WI38 (cell line): ENCODE results near the gene PRSS12.

Experiments used
- H3K4me3 ChIP-seq: 2 replicates; pipeline ENCODE4 v1.5.1; 2011; ENCODE audit warnings: low read depth, mild to moderate bottlenecking, control low read depth, low read length
- TF ChIP-seq, protein P1 (sequence below): IDR thresholded peaks from 2 replicates; pipeline ENCODE4 v1.5.1; 2012; ENCODE audit warnings: low read depth, mild to moderate bottlenecking, control low read depth, low read length

The PRSS12 gene

DNA sequence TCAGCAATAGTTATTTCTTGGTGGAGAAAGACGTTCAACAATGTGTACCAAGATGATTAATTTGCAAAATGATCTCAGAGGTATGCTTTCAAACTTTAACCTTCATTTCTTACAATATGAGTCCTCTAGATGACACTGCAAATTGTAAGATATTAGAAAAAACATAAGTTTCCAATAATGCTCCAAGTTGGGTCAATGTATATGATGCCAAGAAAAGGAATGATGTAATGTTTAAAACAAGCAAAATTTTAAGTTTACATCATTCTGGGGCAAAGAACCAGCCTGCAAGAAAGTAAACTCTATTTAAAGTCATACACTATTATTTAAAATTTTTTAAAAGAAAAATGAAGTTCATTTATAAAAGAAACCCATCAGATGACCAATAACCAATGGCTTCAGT lies 56.1 kb downstream of the PRSS12 start:
- TF ChIP-seq, protein P1, sequence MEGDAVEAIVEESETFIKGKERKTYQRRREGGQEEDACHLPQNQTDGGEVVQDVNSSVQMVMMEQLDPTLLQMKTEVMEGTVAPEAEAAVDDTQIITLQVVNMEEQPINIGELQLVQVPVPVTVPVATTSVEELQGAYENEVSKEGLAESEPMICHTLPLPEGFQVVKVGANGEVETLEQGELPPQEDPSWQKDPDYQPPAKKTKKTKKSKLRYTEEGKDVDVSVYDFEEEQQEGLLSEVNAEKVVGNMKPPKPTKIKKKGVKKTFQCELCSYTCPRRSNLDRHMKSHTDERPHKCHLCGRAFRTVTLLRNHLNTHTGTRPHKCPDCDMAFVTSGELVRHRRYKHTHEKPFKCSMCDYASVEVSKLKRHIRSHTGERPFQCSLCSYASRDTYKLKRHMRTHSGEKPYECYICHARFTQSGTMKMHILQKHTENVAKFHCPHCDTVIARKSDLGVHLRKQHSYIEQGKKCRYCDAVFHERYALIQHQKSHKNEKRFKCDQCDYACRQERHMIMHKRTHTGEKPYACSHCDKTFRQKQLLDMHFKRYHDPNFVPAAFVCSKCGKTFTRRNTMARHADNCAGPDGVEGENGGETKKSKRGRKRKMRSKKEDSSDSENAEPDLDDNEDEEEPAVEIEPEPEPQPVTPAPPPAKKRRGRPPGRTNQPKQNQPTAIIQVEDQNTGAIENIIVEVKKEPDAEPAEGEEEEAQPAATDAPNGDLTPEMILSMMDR = no peak
- H3K4me3 ChIP-seq = no peak overlapping the region

DNA sequence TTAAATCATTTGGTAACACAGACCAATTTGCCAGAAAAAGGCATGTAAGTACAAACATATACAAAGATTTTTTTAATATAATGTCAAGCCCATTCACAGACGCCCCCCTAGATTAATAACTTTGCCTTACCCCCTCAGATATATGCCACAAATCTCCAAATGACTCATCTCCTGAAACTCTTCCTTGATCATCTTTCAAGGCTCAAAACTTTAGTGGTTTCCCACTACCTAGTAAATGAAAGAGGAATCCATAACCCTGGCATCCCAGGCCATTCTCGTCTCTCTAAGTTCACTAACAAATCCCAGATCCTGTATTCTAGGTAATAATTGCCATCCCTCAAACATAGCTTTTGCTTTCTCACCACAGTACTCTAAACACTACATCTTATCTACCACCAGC lies 61.9 kb downstream of the PRSS12 start:
- H3K4me3 ChIP-seq = no peak overlapping the region
- TF ChIP-seq, protein P1 = no peak

DNA sequence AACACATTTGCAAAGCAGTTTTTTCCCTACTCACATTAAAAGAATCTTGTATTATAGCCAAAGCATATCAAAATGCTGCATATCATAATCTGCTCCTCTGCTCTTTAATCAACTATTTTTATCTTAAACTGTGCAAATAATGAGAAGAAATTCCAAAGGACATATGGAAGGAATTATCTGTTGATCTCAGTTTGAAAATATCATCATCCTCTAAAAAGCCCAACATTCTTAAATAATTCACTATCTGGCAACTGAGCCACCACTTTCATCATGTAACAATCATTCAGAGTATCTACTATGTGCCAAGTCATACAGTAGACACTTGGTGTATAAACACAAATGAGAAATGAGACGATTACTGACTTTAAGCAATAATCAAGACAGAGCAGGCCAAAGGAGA lies 63.0 kb downstream of the PRSS12 start:
- no peak overlapping the region for H3K4me3 ChIP-seq
- TF ChIP-seq, protein P1 = no peak

DNA sequence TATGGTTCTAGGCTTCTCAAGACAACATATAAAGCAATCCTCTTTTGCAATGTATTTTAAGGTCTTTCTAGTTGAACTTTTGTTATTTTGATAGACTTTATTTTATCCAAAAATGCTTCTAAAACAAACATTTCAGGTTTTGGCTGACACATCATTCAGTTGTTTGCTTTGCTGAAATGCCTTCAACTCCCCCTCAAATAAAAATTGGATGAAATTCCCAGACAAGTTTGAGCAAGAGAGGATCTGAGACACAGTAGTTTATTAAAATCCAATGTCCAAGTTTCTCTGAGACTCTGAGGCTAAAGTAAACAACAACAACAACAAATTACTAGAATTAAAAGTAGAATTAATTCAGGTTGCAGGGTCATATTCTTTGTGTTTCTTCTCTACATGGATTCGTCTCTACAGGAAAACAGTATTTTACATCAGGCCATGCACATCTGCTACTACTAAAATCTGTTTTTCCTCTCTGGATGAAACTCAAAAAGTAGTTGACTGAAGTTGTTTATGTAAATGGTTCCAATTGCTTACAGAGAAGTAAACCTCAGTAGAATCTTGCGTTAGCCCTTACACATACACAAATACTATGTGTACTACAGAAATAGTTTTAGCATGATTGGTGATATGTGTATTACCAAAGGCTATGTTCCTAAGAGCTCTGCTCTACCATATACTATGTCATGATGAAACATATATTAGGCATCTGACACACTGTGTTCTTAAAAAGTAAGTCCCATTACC lies 64.9 kb downstream of the PRSS12 start:
- TF ChIP-seq, protein P1 = no peak
- H3K4me3 ChIP-seq = no peak overlapping the region

DNA sequence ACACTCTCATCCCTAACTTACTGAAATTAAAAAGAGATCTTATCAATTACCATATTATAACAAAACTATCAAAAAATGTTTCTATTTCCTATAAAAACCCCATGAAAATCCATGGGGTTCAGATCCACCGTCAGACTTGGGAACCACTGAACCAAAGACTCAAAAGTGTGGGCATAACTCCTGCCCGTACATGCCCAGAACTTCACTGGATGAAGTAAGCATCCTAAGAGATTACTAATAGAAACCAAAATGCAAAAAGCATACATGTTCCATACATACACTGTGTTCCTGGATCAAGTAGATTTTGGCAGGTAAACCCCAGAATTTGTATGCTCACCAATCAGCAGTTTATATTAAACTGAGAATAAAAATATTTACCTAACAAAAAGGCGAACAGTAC lies 66.1 kb downstream of the PRSS12 start:
- TF ChIP-seq, protein P1 = no peak
- no peak overlapping the region for H3K4me3 ChIP-seq

DNA sequence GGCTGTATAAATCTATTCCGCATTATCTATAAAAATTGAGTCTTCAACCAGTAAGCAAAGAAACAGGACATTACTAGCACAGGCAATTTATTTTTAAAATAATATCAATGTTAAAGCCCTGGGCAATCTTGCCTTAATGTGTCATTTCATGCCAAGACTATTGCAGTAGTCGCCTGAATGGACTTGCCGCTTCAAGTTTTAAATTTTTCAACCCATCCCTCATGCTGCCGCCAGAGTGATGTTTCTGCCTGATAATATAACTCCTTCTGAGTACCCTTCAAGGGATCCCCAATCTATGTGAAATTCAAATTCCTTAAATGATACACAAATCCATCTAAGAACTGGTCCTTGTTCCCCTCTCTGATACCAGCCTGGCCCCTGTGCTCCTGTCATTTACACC lies 66.9 kb downstream of the PRSS12 start:
- no peak overlapping the region for H3K4me3 ChIP-seq
- TF ChIP-seq, protein P1 = no peak

DNA sequence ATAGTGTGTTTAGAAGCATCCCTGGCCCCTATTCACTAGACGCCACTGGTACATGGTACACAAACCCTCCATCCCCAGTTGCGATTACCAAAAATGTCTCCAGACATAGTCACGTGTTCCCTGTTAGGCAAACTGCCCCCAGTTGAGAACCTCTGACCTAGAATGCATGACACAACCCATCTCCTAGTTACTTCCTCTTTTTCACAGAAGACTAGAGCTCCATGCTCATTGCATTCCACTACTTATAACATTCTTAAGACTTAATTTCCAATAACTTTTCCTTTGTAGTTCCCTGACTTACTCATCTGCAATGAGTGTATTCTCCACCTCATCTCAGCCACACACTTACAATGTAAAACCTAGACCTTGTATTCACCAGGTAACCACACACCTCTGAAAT lies 68.6 kb downstream of the PRSS12 start:
- H3K4me3 ChIP-seq = no peak overlapping the region
- TF ChIP-seq, protein P1 = no peak
